Gastrocnemius medialis (tissue), 4 donors: ENCODE measurements around the gene FOXN1.
A peak's percentile ranks its signal among the peaks of the same experiment; 100 is the strongest.

Experiments
- CTCF ChIP-seq, 5 experiments: fragments of 450-650 bp in 3 of 5; fragments of 200-600 bp in 2 of 5; sonication (generic) in 2 of 5; IDR thresholded peaks in 4 of 5; conservative IDR thresholded peaks in 1 of 5; 1 replicate in 4 of 5; 2 replicates in 1 of 5; pipeline ENCODE4 v1.5.1; 2016 to 2019; ENCODE audit warnings: antibody characterized with exemption in 5 of 5, mild to moderate bottlenecking in 3 of 5, moderate library complexity in 3 of 5
- POLR2A ChIP-seq, 2 donors: fragments of 450-650 bp; IDR thresholded peaks; one replicate each; pipeline ENCODE4 v1.6.1; 2017; ENCODE audit warnings: antibody characterized with exemption in 2 of 2, mild to moderate bottlenecking in 2 of 2, moderate library complexity in 2 of 2

GRCh38 chr17:28576758-28577465 lies 70.8 kb downstream of the FOXN1 start, which contains the start of gene ALDOC:
- peak; percentile 67 to 82 for TF ChIP-seq POLR2A (IDR thresholded peaks at IDR 0.05)
- TF ChIP-seq CTCF (IDR thresholded peaks at IDR 0.05 in 4 of 5, conservative IDR thresholded peaks at IDR 0.05 in 1 of 5): no peak
